OCI-LY7 (cell line): Measurements from ENCODE around the gene MADD.

Source experiments
- EZH2phosphoT487 ChIP-seq: fragments of 200-600 bp; sonication (generic); IDR thresholded peaks from 2 replicates; pipeline ENCODE4 v1.6.1; 2018; ENCODE audit warnings: low read depth, borderline replicate concordance, mild to moderate bottlenecking, mixed run types, antibody characterized with exemption, low read length, moderate library complexity, mixed read lengths
- TF ChIP-seq, protein P1 (sequence below): fragments of 200-600 bp; sonication (generic); conservative IDR thresholded peaks from 2 replicates; pipeline ENCODE4 v1.5.1; 2014; ENCODE audit warnings: mild to moderate bottlenecking, antibody characterized with exemption, low read length, moderate library complexity, mixed read lengths

GRCh38 chr11:47239852-47240251 is 30.1 kb upstream of the MADD start:
- TF ChIP-seq, protein P1, sequence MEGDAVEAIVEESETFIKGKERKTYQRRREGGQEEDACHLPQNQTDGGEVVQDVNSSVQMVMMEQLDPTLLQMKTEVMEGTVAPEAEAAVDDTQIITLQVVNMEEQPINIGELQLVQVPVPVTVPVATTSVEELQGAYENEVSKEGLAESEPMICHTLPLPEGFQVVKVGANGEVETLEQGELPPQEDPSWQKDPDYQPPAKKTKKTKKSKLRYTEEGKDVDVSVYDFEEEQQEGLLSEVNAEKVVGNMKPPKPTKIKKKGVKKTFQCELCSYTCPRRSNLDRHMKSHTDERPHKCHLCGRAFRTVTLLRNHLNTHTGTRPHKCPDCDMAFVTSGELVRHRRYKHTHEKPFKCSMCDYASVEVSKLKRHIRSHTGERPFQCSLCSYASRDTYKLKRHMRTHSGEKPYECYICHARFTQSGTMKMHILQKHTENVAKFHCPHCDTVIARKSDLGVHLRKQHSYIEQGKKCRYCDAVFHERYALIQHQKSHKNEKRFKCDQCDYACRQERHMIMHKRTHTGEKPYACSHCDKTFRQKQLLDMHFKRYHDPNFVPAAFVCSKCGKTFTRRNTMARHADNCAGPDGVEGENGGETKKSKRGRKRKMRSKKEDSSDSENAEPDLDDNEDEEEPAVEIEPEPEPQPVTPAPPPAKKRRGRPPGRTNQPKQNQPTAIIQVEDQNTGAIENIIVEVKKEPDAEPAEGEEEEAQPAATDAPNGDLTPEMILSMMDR = no peak
- no peak for TF ChIP-seq EZH2phosphoT487
